A549 (cell line): Measurements from ENCODE around the gene MAML3. TPM values are rescaled to one million over a fixed set of nuclear protein-coding genes. Genes with fewer than 3 reads are reported as not detected.

Source experiments
- ATAC-seq, 2 experiments: fragments of 200-7000 bp in 1 of 2; fragments of >200 bp in 1 of 2; cut with Nextera tagmentation in 1 of 2; cut with Tn5 transposase in 1 of 2; 3 replicates each; pipeline versions ENCODE4 v1.8.0 to v1.9.1; 2018 to 2020; ENCODE audit warnings: mild to moderate bottlenecking in 1 of 2, moderate library complexity in 1 of 2
- CTCF ChIA-PET: fragments of 300-600 bp; sonication (Branson Sonifier 250); formaldehyde crosslinking; extraction: SDS; loops from one replicate; lab custom pipeline; 2021; ENCODE audit warnings: antibody characterized with exemption, inconsistent platforms; lab: Yijun Ruan, JAX
- POLR2A ChIA-PET: fragments of 350-600 bp; formaldehyde crosslinking; extraction: SDS; loops from one replicate; lab custom pipeline; 2021; ENCODE audit warnings: antibody characterized with exemption, inconsistent platforms; lab: Yijun Ruan, JAX
- DNase-seq, 2 experiments: peaks; one replicate each; pipeline versions ENCODE4 v3.0.0 to v3.0.0-alpha.2; 2011 to 2016; ENCODE audit warnings: low read depth in 1 of 2, low spot score in 1 of 2
- FAIRE-seq: peaks from 2 replicates; lab custom pipeline; 2011; peaks lifted over from hg19 to GRCh38; lab: Jason Lieb, UNC
- H3K27ac ChIP-seq, 2 experiments: fragments of >200 bp; sonication (Bioruptor Twin); formaldehyde crosslinking; 3 replicates each; pipeline ENCODE4 v1.5.1; 2016 to 2017
- H3K4me1 ChIP-seq: fragments of >200 bp; sonication (Bioruptor Twin); formaldehyde crosslinking; 3 replicates; pipeline ENCODE4 v1.6.1; 2016
- H3K4me2 ChIP-seq: fragments of >200 bp; sonication (Bioruptor Twin); formaldehyde crosslinking; 3 replicates; pipeline ENCODE4 v1.6.1; 2016
- H3K4me3 ChIP-seq: fragments of >200 bp; sonication (Bioruptor Twin); formaldehyde crosslinking; 3 replicates; pipeline ENCODE4 v1.5.1; 2016
- H3K9me3 ChIP-seq: fragments of >200 bp; sonication (Bioruptor Twin); formaldehyde crosslinking; 3 replicates; pipeline ENCODE4 v1.6.1; 2016
- BHLHE40 ChIP-seq: IDR thresholded peaks from 2 replicates; pipeline ENCODE4 v1.6.1; 2012; ENCODE audit warnings: low read depth, low read length, inconsistent platforms
- CBX2 ChIP-seq: fragments of 200-600 bp; sonication (generic); IDR thresholded peaks from 2 replicates; pipeline ENCODE4 v1.6.1; 2016; ENCODE audit warnings: low read depth, mild to moderate bottlenecking, borderline replicate concordance
- CHD4 ChIP-seq: fragments of 200-600 bp; sonication (generic); IDR thresholded peaks from 2 replicates; pipeline ENCODE4 v1.6.1; 2016; ENCODE audit warnings: antibody characterized with exemption, mild to moderate bottlenecking, borderline replicate concordance
- EHMT2 ChIP-seq: fragments of 200-600 bp; sonication (generic); IDR thresholded peaks from 2 replicates; pipeline ENCODE4 v1.6.1; 2016; ENCODE audit warnings: antibody characterized with exemption, low read depth, mild to moderate bottlenecking, moderate library complexity
- FOSL2 ChIP-seq, 2 experiments: fragments of 450-650 bp in 1 of 2; fragments of >200 bp in 1 of 2; sonication (Bioruptor Twin) in 1 of 2; formaldehyde crosslinking; IDR thresholded peaks; 2 replicates each; pipeline versions ENCODE4 v1.5.0 to v1.6.1; 2016 to 2020; ENCODE audit warnings: mild to moderate bottlenecking in 1 of 2, moderate library complexity in 1 of 2
- HOXA7 ChIP-seq: fragments of 250-450 bp; sonication (Bioruptor Pico); IDR thresholded peaks from 2 replicates; pipeline ENCODE4 v1.5.0; 2020; ENCODE audit warnings: mild to moderate bottlenecking, moderate library complexity
- HOXB13 ChIP-seq: fragments of 250-450 bp; sonication (Bioruptor Pico); IDR thresholded peaks from 2 replicates; pipeline ENCODE4 v1.5.0; 2020; ENCODE audit warnings: low read depth, mild to moderate bottlenecking, moderate library complexity
- JUNB ChIP-seq: fragments of >200 bp; sonication (Bioruptor Twin); formaldehyde crosslinking; IDR thresholded peaks from 2 replicates; pipeline ENCODE4 v1.6.1; 2016
- KDM5A ChIP-seq: fragments of 200-600 bp; sonication (generic); IDR thresholded peaks from 2 replicates; pipeline ENCODE4 v1.6.1; 2016; ENCODE audit warnings: antibody characterized with exemption, mild to moderate bottlenecking
- MAFK ChIP-seq: fragments of 450-650 bp; IDR thresholded peaks from 2 replicates; pipeline ENCODE4 v1.6.1; 2014; ENCODE audit not compliant: partially characterized antibody
- NFE2L2 ChIP-seq: fragments of 150-350 bp; conservative IDR thresholded peaks from 2 replicates; pipeline ENCODE4 v1.6.1; 2014; ENCODE audit warnings: low read length
- RAD21 ChIP-seq, 2 experiments: fragments of >200 bp in 1 of 2; sonication (Bioruptor Twin) in 1 of 2; formaldehyde crosslinking in 1 of 2; IDR thresholded peaks in 1 of 2; conservative IDR thresholded peaks in 1 of 2; 2 replicates in 1 of 2; 3 replicates in 1 of 2; pipeline ENCODE4 v1.6.1; 2012 to 2018; ENCODE audit warnings: inconsistent platforms in 1 of 2
- SMC3 ChIP-seq: fragments of >200 bp; sonication (Bioruptor Twin); formaldehyde crosslinking; IDR thresholded peaks from 3 replicates; pipeline ENCODE4 v1.6.1; 2018; ENCODE audit warnings: inconsistent platforms
- ZNF302 ChIP-seq: fragments of 250-450 bp; sonication (Bioruptor Pico); IDR thresholded peaks from 2 replicates; pipeline ENCODE4 v1.9.0; 2021; ENCODE audit warnings: inconsistent platforms, mild to moderate bottlenecking, moderate library complexity
- WGBS: methylation state at CpG from one replicate; pipeline ENCODE4 v1.1.6; 2017; ENCODE audit errors: missing lambda C conversion rate; 5-methylcytosine and 5-hydroxymethylcytosine counted together
- polyA plus RNA-seq, 4 experiments: library from polyadenylated mRNA; depleted of rRNA in 3 of 4; stranded (reverse); fragments of >200 nt; fragmentation: RNase III in 1 of 4; extraction: RNeasy Plus Mini Kit Qiagen cat#74134 plus additional on column Dnase treatment in 1 of 4; gene quantifications; 2 replicates in 3 of 4; 3 replicates in 1 of 4; pipeline ENCODE4 v1.2.3, GENCODE V29; 2011 to 2017
- TF ChIP-seq, protein P1 (sequence below): IDR thresholded peaks from 2 replicates; pipeline ENCODE4 v1.6.1; 2012; ENCODE audit warnings: low read depth, borderline replicate concordance
- TF ChIP-seq, protein P2 (sequence below): fragments of 150-350 bp; IDR thresholded peaks from 2 replicates; pipeline ENCODE4 v1.6.1; 2014; ENCODE audit warnings: low read depth, mild to moderate bottlenecking, low read length
- TF ChIP-seq, protein P3 (sequence below): fragments of >200 bp; sonication (Bioruptor Twin); formaldehyde crosslinking; IDR thresholded peaks from 3 replicates; pipeline ENCODE4 v1.6.1; 2016
- TF ChIP-seq, protein P4 (sequence below): fragments of 250-450 bp; sonication (Bioruptor Pico); IDR thresholded peaks from 2 replicates; pipeline ENCODE4 v1.5.0; 2021; ENCODE audit warnings: mild to moderate bottlenecking, moderate library complexity, borderline replicate concordance

The MAML3 gene
- polyA plus RNA-seq, 2 of the 4 experiments (the other 2 are of a cell fraction) = 9.0 to 22.2 TPM

DNA sequence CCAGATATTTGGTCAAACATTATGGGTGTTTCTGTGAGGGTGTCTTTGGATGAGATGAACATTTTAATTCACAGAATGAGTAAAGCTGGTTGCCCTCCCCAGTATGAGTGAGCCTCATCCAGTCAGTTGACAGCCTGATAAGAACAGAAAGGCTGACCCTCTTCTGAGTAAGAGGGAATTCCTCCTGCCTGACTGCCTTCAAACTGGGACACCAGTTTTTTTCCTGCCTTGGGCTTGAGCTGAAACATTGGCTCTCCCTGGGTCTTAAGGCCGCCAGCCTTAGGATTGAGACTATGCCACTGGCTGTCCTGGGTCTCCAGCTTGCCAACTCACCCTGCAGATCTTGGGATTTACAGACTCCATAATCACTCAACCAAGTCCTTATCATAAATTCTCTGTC lies 14.5 kb upstream of the MAML3 start:
- 100% methylated on average over 1 of the region's 1 CpG for WGBS
- H3K4me1 ChIP-seq = no peaks in the 10 kb centered on the region
- ChIA-PET CTCF (interaction anchor here (0.6 to 1.7 kb wide), 3 partner anchors 17 to 61 kb away, joined by 3 to 4 read pairs (median 3); no protein-coding TSS in a partner anchor), POLR2A (no interaction called here)
- H3K27ac ChIP-seq = no peak overlapping the region
- H3K4me3 ChIP-seq = no peak overlapping the region
- FAIRE-seq (no peak), DNase-seq (no peak), ATAC-seq (no peak)
- TF ChIP-seq, protein P1, sequence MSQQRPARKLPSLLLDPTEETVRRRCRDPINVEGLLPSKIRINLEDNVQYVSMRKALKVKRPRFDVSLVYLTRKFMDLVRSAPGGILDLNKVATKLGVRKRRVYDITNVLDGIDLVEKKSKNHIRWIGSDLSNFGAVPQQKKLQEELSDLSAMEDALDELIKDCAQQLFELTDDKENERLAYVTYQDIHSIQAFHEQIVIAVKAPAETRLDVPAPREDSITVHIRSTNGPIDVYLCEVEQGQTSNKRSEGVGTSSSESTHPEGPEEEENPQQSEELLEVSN = no peak
- TF ChIP-seq, all 56 proteins: peak for 0
- Histone ChIP-seq H3K4me2 (no peak overlapping the region), H3K9me3 (no peaks in the 10 kb centered on the region)

DNA sequence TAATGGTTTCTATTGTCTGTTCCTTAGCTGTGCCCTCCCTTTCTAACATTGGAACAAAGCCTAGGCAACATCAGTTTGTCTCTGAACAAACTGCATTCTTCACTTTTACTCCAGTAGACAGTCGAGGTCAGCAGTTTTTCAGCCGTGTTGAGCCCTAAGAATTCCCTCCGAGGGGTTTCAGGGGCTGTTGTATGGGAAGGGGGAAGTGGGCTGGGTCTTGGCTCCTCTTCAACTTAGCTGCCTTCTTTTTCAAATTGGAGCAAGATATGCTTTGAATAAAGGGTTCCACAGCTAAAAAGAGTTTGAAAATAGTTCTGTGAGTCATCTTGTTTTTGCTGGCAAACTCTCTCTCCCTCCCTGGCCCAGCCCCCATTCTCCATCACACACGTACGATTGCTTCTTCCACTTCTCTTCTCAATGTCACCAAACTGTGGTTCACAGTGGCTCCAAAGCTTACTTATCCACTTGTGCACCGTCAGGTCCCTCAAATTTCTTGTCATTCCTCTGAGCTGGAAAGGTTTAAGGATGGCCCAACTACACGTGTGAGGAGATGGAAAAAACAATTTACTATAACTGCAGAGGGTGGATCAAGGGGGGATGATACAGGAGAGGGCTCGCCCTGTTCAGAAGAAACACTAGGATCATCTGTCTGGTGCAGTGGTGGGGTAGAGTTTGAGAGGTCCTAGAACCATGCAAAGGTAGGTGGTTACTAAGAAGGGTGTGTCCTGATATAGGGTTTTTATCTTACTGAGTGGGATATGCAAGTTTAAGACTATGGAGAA lies 9.2 kb upstream of the MAML3 start:
- 65% methylated on average over 8 of the region's 8 CpGs for WGBS
- DNase-seq (no peak), ATAC-seq (no peak)
- ChIA-PET POLR2A (interaction anchor here (0.6 kb wide), 1 partner anchor 91 kb away, joined by 3 read pairs; no protein-coding TSS in a partner anchor), CTCF (interaction anchor here (0.8 to 1.5 kb wide), 4 partner anchors 9 to 90 kb away, joined by 3 to 5 read pairs (median 4); no protein-coding TSS in a partner anchor)
- Histone ChIP-seq H3K4me2 (no peak overlapping the region), H3K4me1 (peaks cover 6% of the 10 kb centered on the region; the same call in 2 of the 3 replicates), H3K4me3 (no peak overlapping the region)
- TF ChIP-seq MAFK (peak; percentile 51), JUNB (no peak)
- TF ChIP-seq, all 56 proteins: peak for 1
- FAIRE-seq = no peak
- Histone ChIP-seq H3K27ac (no peak overlapping the region), H3K9me3 (peaks cover 6% of the 10 kb centered on the region; the same call in 1 of the 3 replicates)

DNA sequence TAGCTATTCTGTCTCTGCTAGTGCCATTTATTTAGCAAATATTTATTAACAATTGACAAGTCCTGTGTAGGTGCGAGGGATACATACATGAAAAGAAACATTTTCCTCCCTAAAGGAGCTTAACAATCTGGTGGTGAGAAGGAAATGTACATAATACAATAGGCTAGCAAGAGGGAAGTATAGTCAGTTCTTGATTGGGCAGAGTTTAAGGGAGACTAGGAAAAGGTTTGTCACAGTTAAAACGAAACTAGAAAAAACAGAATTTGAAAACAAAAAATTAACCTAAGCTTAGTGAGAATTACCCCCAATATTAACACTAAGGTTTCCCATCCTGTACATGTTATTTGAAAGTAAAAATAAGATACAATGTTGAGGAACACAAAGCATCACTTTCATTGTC lies 8.6 kb upstream of the MAML3 start:
- Histone ChIP-seq H3K4me2 (no peak overlapping the region), H3K4me1 (peaks cover 7% of the 10 kb centered on the region; the same call in 2 of the 3 replicates), H3K27ac (no peak overlapping the region), H3K9me3 (peaks cover 6% of the 10 kb centered on the region; the same call in 1 of the 3 replicates), H3K4me3 (no peak overlapping the region)
- FAIRE-seq = no peak
- ChIA-PET CTCF (interaction anchor here (0.8 to 1.5 kb wide), 2 partner anchors 8 to 89 kb away, joined by 3 to 4 read pairs; no protein-coding TSS in a partner anchor), POLR2A (no interaction called here)
- no peak for TF ChIP-seq EHMT2
- TF ChIP-seq, protein P2, sequence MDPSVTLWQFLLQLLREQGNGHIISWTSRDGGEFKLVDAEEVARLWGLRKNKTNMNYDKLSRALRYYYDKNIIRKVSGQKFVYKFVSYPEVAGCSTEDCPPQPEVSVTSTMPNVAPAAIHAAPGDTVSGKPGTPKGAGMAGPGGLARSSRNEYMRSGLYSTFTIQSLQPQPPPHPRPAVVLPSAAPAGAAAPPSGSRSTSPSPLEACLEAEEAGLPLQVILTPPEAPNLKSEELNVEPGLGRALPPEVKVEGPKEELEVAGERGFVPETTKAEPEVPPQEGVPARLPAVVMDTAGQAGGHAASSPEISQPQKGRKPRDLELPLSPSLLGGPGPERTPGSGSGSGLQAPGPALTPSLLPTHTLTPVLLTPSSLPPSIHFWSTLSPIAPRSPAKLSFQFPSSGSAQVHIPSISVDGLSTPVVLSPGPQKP = no peak
- TF ChIP-seq FOSL2 (IDR thresholded peaks at IDR 0.05) = no peak
- TF ChIP-seq FOSL2 (CRISPR knock-in tag; IDR thresholded peaks at IDR 0.05) = no peak
- TF ChIP-seq BHLHE40 = no peak
- TF ChIP-seq KDM5A = no peak
- no peak for TF ChIP-seq CHD4
- TF ChIP-seq NFE2L2 = no peak
- TF ChIP-seq SMC3 = no peak
- TF ChIP-seq, protein P3, sequence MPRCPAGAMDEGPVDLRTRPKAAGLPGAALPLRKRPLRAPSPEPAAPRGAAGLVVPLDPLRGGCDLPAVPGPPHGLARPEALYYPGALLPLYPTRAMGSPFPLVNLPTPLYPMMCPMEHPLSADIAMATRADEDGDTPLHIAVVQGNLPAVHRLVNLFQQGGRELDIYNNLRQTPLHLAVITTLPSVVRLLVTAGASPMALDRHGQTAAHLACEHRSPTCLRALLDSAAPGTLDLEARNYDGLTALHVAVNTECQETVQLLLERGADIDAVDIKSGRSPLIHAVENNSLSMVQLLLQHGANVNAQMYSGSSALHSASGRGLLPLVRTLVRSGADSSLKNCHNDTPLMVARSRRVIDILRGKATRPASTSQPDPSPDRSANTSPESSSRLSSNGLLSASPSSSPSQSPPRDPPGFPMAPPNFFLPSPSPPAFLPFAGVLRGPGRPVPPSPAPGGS = no peak
- no peak for TF ChIP-seq ZNF302
- TF ChIP-seq RAD21 (conservative IDR thresholded peaks at IDR 0.05 in 1 of 2, IDR thresholded peaks at IDR 0.05 in 1 of 2) = no peak
- TF ChIP-seq, protein P4, sequence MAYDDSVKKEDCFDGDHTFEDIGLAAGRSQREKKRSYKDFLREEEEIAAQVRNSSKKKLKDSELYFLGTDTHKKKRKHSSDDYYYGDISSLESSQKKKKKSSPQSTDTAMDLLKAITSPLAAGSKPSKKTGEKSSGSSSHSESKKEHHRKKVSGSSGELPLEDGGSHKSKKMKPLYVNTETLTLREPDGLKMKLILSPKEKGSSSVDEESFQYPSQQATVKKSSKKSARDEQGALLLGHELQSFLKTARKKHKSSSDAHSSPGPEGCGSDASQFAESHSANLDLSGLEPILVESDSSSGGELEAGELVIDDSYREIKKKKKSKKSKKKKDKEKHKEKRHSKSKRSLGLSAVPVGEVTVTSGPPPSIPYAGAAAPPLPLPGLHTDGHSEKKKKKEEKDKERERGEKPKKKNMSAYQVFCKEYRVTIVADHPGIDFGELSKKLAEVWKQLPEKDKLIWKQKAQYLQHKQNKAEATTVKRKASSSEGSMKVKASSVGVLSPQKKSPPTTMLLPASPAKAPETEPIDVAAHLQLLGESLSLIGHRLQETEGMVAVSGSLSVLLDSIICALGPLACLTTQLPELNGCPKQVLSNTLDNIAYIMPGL = no peak
- TF ChIP-seq HOXB13 = no peak
- no peak for TF ChIP-seq HOXA7 (CRISPR knock-in tag)
- no peak for TF ChIP-seq JUNB
- no peak for TF ChIP-seq CBX2
- WGBS = 93% methylated on average over 2 of the region's 2 CpGs
- DNase-seq = no peak
- ATAC-seq = no peak
